HG03095 (cell line): ENCODE data around the gene HMG20A.

Experiments used
- ATAC-seq: cut with Tn5 transposase; IDR thresholded peaks from one replicate; pipeline ENCODE4 v1.9.1; 2021; ENCODE audit warnings: moderate library complexity; ENCODE audit not compliant: unreplicated experiment

HMG20A gene

GRCh38 chr15:77513226-77513625 lies 92.5 kb downstream of the HMG20A start:
- ATAC-seq = no peak

- ATAC-seq = no peak
Observed at GRCh38 chr15:77514641-77515402, 94.1 kb downstream of the HMG20A start.

GRCh38 chr15:77515613-77516012 lies 94.9 kb downstream of the HMG20A start:
- no peak for ATAC-seq

GRCh38 chr15:77516076-77516475 lies 95.4 kb downstream of the HMG20A start:
- no peak for ATAC-seq

GRCh38 chr15:77516786-77517185 lies 96.1 kb downstream of the HMG20A start:
- no peak for ATAC-seq

GRCh38 chr15:77517579-77517978 lies 96.9 kb downstream of the HMG20A start:
- no peak for ATAC-seq

- ATAC-seq = no peak
Observed at GRCh38 chr15:77518458-77518857, 97.8 kb downstream of the HMG20A start.

- ATAC-seq = no peak
Observed at GRCh38 chr15:77519540-77519939, 98.9 kb downstream of the HMG20A start.

- no peak for ATAC-seq
Observed at GRCh38 chr15:77521206-77521605, 100.5 kb downstream of the HMG20A start.

- ATAC-seq = no peak
Observed at GRCh38 chr15:77525400-77525811, 104.7 kb downstream of the HMG20A start.

GRCh38 chr15:77525907-77526594 lies 105.4 kb downstream of the HMG20A start:
- no peak for ATAC-seq

GRCh38 chr15:77526595-77527163 lies 106.0 kb downstream of the HMG20A start:
- no peak for ATAC-seq

- no peak for ATAC-seq
Observed at GRCh38 chr15:77527164-77527778, 106.6 kb downstream of the HMG20A start.

GRCh38 chr15:77527831-77528231 lies 107.1 kb downstream of the HMG20A start:
- no peak for ATAC-seq

- no peak for ATAC-seq
Observed at GRCh38 chr15:77528290-77528967, 107.7 kb downstream of the HMG20A start.

- ATAC-seq = no peak
Observed at GRCh38 chr15:77528968-77529319, 108.3 kb downstream of the HMG20A start.

- no peak for ATAC-seq
Observed at GRCh38 chr15:77529394-77530159, 108.9 kb downstream of the HMG20A start.

GRCh38 chr15:77530576-77530975 lies 109.9 kb downstream of the HMG20A start:
- no peak for ATAC-seq

- ATAC-seq = no peak
Observed at GRCh38 chr15:77531191-77532000, 110.7 kb downstream of the HMG20A start.
